ENCODE results near the gene ASMTL.

ASMTL gene

DNA sequence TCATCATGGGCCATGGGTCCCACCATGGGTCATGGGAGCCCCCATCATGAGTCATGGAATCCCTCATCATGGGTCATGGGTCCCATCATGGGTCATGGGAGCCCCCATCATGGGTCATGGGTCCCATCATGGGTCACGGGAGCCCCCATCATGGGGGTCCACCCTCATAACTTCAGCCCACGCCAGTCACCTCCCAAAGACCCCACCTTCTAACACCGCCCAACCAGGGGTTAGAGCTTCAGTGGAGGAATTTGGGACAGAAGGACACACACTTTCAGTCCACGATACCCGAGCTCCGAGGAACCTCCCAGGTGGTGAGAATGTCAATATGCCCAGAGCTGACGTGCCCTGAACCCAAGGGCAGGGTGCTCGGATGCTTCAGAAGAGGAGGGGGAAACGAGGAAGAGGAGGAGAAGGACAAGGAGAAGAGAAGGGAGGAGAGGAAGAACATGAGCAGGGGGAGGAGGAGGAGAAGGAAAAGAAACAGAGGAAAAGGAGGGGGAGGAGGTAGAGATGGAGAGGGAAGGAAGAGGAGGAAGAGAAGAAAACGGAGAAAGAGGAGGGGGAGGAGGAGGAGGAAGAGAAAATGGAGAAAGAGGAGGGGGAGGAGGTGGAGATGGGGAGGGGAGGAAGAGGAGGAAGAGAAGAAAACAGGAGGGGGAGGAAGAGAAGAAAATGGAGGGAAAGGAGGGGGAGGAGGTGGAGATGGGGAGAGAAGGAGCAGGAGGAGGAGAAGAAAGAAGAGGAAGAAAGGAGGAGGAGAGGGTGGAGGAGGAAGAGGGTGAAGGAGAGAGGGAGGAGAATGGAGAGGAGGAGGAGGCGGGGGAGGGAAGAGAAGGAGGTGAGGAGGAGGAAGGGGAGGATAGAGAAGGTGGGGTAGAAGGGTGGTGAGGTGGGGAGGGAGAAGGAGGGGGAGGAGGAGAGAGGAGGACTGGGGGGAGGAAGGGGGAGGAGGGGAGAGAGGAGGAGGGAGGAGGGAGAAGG lies 98.4 kb downstream of the ASMTL start:
- TF ChIP-seq, protein P1, sequence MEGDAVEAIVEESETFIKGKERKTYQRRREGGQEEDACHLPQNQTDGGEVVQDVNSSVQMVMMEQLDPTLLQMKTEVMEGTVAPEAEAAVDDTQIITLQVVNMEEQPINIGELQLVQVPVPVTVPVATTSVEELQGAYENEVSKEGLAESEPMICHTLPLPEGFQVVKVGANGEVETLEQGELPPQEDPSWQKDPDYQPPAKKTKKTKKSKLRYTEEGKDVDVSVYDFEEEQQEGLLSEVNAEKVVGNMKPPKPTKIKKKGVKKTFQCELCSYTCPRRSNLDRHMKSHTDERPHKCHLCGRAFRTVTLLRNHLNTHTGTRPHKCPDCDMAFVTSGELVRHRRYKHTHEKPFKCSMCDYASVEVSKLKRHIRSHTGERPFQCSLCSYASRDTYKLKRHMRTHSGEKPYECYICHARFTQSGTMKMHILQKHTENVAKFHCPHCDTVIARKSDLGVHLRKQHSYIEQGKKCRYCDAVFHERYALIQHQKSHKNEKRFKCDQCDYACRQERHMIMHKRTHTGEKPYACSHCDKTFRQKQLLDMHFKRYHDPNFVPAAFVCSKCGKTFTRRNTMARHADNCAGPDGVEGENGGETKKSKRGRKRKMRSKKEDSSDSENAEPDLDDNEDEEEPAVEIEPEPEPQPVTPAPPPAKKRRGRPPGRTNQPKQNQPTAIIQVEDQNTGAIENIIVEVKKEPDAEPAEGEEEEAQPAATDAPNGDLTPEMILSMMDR (IDR thresholded peaks at IDR 0.05; ENCODE audit: low read depth, low read length) = no peak
- DNase-seq (ENCODE audit: extremely low read depth, low read depth) = no peak

All from AG09319 (cell line).